HG03439 (cell line): Measurements from ENCODE around the gene PPARA.

ENCODE experiments used
- ATAC-seq: cut with Tn5 transposase; IDR thresholded peaks from one replicate; pipeline ENCODE4 v1.9.1; 2021; ENCODE audit warnings: mild to moderate bottlenecking, moderate library complexity; ENCODE audit not compliant: unreplicated experiment

The PPARA gene

DNA sequence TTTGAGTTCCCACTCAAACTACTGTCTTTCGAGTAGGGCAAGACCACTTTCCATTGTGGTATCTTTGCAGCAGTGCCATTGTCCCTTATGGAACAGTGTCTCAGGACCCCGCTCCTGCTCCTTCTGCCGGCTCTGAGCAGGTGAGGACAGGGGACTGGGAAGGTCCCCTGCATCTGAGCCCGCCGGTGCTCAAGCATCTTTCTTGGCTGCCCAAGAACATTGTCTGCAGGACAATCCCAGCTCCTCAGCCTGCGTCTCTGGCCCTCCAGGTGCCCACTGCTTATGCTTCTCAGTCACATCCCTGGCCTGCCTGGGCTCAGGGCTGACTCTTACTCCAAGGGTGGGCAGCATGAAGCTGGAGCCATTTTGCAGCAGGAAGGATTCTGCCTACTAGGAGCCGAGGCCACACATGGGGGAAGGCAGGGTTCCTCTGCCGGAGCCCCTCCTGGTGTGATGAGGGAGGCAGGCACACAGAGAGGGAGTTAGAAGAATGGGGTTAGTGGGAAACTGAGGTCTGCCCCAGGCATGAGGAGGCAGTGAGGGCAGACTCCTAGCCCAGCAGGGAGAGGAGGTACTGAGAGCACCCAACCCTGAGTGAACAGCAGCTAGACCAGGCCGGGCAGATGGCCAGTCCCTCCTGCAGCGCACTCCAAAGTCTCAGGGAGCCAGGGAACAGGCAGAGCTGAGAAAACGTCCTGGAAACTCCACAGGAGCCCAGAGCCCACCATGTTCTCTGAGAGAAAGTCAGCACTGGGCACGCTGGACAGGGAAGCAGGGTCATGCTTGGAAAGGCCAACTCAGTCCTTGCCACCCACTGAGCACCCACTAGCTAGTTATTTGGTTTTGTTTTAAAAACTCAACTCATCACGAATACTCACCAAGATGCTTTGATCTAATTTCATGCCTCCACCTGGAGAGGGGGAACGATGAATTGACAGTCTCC, 7.5 kb upstream of the PPARA start:
- ATAC-seq, result no peak

DNA sequence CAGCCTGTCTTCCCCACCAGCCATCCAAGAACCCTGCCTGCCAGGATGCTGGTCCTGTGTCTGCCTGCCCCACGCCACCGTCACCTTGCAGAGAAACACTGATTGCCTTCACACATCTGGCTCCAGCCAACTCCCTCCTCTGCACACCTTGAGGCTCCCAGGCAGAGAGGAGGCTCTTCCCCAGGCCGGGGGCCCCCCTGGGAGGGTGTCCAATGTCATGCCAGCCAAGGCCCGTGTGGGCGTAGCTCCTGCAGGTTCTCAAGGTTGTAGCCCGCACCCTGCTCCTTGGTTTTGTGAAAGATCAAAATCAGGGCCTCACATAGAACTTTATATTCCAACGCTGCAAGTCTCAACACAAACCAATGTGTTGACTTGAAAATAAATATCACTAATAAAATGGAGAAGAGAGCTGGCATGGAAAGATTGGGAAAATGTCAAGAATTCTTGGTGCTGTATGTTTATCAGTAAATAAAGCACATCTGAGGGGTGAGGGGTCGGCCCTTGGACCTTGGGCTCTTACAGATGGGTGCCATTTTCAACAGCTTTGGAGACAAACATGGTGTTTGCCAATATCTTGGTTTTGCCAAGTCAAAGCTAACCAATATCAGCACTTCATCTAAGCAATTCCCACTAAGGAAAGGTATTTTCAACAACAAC, 6.7 kb upstream of the PPARA start:
- ATAC-seq, result no peak

DNA sequence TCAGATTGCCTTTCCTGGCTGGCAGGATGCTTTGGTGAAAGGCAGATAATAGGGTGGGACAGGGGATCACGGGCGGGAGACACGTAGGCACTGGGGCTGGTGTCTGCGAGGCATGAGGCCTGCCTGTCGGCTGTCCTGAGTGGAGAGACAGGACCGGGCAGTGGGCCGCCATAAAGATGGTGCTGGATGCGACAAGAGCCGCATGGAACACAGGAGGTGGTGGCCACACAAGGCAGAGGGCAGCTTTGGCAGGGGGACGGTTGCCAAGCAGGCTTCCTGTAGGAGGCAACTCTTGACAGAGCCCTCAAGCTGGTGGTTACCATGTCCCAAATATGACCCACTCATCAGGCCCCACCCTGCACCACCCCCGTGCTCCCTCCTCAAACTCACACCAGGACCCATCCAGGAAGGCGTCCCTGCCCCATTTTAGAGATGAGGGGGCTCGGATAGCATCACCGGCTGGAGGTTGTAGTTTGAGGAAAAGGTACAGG, 4.9 kb upstream of the PPARA start:
- ATAC-seq, result no peak

DNA sequence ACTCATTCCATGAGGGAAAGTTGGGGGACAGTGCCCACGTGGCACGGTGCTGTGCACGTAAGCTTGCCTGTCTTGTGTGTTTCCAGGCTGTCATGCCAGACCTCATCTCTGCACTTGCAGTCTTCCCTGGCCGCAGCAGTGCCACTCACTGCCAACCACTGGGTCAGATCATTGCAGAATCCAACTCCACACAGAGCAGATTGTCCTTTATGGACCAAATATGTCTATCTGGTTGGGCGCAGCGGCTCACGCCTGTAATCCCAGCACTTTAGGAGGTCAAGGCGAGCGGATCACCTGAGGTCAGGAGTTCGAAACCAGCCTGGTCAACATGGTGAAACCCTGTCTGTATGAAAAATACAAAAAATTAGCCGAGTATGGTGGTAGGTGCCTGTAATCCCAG, 4.4 kb upstream of the PPARA start:
- ATAC-seq, result no peak

DNA sequence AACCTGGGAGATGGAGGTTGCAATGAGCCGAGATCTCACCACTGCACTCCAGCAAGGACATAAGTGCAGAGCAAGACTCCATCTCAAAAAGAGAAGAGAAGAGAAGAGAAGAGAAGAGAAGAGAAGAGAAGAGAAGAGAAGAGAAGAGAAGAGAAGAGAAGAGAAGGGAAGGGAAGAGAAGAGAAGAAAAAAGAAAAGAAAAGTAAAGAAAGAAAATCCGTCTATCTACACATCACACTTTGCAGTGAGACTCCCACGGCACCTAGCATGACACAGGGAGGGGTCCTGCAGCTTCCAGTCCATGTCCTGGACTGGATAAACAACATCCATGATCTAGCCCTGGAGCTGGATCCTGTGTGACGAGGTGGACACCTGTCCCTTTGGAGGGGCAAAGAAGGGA, 4.0 kb upstream of the PPARA start:
- ATAC-seq, result no peak

DNA sequence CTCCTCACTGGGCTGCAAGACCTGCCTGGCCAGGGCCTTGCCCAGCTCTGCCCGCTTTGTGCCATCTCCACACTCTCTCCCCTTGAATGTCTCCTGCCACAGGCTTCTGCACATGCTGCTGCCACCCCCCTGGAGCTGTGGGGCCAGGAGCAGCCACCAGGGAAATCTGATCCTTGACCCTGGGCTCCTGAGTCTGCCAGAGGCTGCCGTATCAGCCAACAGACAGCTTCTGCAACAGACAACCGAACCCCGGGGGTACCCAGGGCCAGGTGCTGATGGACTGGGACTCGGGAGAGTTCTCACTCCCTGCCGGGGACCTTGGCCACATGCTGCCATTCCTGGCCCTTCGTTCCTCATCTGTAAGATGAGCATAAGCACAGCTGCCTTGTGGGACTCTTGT, 3.3 kb upstream of the PPARA start:
- ATAC-seq, result no peak

DNA sequence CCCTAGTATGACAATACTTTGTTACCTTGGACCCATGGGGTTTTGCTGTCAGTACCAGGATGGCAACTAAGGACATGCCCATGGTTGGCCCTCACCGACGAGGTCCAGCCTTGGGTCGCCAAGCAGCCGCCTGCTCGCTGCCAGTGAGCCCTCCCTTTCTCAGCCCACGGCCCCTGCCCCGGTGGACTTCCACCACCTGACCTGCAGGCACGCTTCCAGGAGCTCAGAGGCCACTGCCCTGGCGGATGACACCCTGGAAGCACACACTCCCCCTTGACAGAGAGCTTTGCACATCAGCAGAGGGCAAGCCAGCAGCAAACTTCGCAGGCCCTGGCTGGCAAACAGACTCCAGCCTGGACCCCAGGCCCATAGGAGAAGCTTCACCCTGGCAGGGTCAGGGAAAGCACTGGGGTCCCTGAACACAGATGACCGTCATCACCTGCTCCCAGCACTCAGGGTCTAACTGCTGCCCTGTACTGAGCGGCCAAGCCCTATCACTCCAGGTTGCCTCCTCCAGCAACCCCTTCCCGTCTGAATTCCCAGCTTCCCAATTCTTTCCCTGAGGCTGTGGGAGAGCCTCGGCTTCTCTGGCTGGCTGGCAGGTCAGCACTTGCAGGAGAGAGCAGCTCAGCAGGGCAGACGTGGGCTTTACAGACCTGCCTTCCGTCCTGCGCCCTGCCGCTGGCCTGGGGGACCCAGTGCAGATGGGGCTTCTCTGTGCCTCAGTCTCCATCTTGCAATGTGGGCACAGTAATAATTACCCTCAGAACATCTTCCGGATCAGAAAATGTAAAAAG, 2.7 kb upstream of the PPARA start:
- ATAC-seq, result no peak

DNA sequence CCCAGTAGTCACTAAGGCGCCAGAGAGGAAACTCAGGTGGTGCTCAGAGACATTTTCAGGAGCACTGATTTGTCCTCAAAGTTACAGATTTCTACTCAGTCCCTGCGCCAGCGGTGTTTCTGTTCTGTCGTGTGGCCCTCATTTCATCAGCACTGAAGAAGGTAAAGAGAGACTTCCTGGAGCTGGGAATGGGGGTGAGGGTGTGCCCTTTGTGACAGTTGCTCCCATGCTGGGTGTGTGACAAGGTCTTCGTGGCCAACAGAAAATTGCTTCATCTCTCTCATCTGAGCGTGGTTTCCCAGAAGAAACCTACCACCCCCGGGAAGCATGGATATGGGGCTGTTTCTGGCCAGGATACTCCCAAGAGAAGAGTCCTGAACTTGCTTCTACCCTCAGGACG, 2.0 kb upstream of the PPARA start:
- no peak for ATAC-seq

DNA sequence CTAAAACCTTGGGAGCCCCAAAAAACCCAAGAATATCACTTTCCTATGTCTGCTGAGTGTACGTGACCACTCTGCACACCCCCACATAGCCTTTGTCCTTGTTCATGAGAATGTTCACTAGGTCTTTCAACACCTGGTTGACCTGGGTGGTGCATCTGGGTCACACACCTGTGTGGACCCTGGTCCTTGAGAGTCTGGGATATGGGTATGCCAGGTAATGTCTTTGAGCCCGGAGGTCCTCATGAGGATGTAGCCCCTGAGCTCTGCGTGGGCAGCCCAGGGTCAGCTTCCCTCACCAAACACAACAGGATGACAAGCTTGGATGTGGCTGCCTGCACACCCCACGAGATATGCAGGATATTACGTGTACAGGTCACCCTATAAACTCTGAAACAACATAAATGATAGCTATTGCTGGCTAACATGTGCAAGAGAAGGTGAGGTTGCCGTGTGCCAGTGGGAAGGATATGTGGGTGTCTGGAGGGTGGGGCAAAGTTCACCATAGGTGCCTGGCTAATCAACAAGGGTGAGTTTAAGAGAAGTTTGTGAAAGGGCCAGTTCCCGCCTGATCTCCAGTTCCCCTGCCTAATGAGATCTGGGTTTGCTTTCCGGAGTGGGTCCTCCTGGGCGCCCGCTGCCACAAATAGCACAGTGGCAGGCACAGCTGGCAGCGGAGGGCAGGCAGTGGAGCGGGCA, 1.4 kb upstream of the PPARA start:
- ATAC-seq, result no peak

DNA sequence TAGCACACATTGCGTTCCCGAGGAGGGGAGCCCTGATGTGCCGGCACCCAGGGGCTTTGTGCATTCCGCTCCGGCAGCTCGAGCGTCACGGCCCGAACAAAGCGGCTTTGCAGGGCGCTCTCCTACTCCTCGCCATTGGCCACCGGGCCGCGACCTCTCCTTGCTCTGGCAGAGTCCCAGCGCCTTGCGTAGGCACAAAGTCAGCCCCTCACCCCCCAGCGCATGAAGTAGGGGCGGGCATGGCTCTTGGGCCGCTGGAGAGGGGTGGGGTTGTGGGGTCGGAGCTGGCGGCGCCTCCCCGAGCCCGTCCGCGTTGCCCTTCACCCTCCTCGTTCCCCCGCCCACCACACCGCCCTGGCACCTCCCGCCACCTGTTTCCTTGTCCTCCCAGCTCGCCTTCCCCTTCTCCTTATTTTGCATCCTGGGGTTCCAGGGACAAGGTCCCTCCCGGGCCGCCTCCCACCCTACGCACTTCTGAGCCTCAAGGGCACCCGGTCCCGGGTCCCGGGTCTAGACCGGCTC, 753 bp upstream of the PPARA start:
- ATAC-seq, result peak; percentile 3

DNA sequence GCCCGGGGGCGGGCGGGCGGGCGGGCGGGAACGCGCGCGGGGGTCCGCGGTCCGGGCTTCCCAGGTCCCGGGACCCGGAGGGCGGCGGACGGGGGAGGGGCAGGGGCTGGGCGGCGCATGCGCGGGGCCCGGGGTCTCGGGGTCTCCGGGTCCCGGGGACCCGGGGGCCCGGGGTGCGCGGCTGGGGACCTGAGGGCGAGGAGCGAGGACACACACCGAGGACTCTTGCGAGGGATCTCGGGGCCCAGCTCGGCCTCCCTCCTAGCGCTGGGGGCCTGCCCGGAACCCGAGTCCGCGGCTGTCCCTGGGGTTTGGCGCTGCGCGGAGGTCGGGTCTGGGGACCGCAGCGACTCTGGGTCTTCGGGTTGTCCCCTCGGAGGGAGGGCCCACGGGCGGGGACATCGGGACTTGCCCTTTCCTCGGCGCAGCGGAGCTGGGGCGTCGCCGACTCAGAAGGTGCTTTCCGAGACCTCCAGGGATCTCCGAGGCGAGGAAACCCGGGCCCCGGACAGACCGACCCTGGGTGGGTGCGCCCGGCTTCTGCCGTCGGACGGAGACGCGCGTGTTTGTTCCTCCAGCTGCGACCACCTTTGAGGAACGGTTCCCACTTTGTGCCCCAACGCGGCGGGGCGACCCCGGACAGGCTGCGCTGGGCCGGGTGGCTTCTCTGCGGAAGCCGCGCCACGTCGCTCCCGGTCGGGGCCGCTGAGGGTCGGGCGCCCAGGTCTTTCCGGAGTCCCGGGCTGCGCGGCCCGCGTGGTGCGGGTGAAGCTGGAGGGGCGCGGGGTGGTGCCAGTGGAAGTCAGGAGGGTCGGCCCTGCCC, 540 bp downstream of the PPARA start:
- ATAC-seq, result peak; percentile 39

DNA sequence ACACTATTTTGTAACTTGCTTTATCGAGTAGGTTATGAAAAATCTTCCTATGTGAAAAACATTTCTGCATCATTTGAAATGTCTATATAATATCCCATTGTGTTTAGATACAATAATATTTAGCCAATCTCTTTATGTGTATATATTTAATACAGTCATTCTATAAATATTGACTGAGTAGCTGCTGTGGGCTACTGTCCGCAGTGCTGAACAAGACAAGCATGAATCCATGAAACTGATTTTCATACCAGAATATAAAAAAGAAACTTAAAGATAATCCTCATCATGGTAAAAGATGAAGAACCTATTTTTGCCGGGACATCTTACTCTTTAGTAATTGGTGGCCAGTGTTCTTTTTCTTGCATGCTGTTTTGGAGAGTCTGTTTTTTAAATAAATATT, 3.6 kb downstream of the PPARA start:
- ATAC-seq, result no peak

DNA sequence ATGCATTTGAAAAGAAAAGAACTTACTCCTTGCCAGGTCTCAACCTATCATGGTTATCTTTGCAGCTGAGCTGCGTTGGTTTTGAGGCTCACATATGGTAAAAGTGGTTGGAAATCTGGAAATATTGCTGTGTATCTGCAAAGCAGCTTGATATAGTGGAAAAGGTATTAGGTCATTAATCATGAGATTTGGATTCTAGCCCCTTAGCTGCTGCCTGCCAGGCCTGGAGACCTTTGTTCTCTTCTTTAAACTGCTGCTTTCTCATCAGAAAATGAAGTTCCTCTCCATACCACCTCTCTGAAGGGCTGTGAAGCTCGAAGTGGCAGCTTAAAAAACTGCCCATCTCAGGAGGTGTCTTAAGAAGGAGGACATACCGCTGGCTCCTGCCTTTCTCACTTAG, 5.7 kb downstream of the PPARA start:
- no peak for ATAC-seq

DNA sequence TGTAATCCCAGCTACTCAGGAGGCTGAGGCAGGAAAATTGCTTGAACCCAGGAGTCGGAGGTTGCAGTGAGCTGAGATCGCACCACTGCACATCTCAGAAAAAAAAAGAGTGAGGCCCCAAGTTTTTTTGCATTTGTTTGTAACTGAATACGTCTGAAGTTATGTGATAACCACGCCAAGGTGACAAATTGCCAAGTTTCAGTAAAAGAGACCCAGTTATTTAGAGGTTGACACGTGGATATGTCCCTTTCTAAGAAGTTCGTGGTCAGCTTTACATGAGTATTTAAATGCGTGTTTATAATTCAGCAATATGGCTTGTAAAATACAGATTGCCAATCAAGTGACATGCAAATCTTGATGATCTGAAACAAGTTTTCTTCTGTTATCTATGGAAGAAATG, 8.0 kb downstream of the PPARA start:
- ATAC-seq, result no peak

DNA sequence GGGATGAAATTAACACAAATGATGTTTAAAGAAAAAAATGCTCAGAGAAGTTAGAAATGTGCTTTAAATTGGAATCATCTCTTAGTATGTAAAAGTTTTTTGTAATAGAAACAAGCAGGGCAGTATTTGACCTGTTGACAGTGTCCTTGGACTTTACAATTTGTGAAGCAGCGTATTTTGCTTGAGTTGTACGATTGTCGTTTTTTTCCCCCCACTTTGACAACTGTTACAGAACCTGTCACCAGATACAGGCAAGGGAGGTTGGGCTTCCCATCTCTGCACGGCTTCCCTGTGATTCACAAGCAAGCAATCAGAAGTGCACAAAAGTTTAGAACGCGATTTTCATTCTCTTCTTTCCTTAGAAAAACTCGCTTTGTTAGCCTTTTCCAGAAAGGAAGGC, 8.9 kb downstream of the PPARA start:
- ATAC-seq, result no peak

DNA sequence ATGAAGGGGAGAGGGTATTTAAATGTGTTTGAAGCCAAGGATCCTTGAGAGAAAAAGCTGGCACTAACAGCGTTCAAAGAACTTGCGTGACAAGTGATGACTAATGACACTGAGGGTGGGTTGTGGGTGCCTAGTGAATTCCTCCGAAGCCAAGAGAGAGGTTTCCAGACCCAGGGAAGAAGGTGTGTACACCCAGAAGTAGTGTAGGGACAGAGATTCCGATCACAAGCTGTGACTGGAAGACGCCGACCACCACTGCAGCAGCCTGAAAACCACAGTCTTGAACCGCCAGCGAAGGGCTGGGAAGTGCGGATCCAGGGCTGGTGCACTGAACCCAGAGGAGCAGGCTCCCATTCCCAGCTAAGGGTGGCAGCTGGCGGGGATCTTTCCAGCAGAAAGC, 9.5 kb downstream of the PPARA start:
- no peak for ATAC-seq

DNA sequence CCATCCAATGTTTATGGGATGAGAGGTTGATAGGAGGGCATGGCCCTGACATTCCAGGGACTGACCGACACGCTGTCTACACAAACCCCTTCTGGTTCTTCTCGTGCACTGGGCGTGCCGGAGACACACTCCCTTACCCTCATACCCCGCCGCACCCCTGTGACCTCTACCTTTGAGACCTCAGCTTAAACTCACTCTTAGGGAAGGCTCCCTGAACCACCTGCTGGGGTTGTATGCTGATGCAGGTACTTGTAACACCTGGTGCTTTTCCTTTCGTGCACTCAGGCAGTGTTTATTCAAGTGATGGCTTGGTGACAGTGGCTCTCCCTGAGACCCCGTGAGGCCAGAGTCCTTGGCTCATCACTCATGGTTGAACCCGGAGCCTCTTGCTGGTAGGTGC, 12.0 kb downstream of the PPARA start:
- ATAC-seq, result no peak

DNA sequence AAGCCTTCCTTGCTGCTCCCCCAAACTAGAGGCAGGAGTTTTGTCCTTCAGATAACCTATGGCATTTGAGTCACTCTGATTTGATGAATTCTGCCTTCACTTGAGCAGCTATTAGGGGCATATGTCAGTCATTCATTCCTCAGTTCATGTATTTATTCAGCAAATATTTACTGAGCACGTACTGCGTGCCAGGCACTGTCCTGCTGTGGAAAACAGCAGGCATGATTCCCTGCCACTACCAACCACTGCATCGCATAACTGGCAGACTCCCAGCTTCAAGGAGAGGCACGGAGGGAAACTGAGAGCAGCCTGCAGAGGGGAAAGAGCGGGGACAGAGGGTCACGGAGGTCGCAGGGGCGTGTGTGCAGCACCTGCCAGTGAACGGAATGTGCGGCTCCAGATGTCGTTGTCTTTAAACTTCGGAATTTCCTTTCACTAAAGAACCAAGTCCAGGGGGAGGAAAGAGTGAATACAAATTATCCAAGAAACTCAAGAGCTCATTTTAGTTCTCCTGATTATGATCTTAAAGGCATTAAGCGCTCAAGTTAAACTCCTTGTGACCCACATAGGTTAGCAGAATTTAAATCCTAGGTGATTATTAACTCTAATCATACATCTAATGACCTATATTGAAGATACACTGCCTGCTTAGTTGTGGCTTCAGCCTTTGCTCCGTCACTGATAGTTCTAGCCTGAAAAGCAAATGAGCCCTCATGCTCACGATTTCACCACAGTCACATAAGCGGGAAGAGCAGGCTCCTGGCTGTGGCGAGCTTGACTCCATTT, 12.6 kb downstream of the PPARA start:
- ATAC-seq, result no peak

DNA sequence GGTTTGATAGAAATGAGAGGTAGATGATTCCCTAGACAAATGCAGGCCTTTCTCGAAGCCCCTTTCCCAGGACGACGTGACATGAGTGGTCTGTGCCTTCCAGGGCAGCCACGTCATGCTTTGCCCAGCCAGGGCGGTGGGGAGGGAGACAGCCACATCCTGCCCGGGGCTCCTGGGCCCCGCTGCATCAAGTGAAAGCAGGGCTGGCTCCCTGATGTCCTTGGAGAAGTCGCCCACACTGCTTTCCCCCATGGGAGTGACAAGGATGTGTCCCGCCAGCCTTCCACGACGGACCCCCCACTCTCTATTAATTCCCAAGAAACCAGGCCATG, 13.2 kb downstream of the PPARA start:
- ATAC-seq, result no peak
